Activated effector memory CD4-positive, alpha-beta T cell treated with anti-CD3 and anti-CD28 coated beads, Interleukin-2, amount 50 U/mL, for 16 hours (primary cell): ENCODE results near the gene NKAPD1.
"Not testable (repeated sequence)": the region's sequence is repeated elsewhere in the genome, so short reads cannot be mapped to it uniquely, and the experiment has no call there.

Experiments
- DNase-seq: peaks from one replicate; pipeline ENCODE4 v3.0.0-alpha.2; 2020

Gene NKAPD1, protein sequence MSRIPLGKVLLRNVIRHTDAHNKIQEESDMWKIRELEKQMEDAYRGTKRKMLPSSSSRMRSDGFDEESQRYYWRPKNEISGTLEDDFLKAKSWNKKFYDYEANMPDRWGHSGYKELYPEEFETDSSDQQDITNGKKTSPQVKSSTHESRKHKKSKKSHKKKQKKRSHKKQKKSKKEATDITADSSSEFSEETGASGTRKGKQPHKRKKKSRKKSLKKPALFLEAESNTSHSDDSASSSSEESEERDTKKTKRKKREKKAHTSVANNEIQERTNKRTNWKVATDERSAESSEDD

DNA sequence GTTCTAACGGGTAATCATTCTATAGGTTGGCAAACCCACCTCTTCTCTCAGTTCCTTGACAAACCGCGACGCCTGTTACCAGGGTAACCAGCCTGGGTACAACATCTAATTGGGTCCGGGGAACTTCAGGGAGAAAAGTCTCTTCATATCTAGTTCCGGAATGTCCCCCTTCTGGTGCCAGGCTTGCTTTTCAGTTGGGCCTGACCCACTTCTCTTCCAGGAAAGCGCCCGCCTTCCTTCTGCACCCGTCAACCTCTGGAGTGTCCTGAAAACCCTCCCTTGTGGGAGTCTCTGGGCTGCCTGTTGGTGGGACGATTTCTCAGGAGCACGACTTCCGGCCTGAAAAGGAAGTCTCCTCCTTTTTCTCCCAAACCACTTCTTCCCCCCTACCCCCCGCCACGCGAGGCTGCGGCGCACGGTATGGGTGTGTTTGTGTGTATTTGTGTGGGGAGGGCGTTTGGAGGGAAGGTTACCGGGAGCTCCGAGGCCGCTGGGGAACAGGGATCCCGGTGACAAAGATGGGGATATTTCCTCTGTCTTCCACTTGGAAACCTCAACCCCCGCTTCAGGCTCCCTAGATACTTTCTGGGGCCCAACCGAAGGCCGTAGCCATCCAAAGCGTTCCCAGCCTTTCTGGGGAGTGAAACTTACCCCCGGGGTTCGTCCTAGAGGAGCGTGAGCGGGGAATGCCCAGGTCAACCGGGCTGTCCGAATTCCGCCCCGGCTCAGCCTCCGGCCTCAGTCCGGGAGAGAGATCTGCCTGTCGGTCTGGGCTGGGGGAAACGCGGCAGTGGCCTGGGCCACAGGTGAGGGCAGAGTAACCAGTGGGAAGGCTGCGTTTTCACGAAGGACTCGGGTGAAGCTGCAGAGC lies at the start of gene NKAPD1, which contains the start of gene PIH1D2:
Gene NKAPD1 (plus strand): TSS at position 359 of the 871 bp plus-strand sequence. CDS start 1,276 bp downstream, outside the sequence.
Gene PIH1D2 (minus strand): TSS at position 77 of the 871 bp plus-strand sequence. CDS start 843 bp downstream, outside the sequence.
- peak; percentile 92 for DNase-seq

DNA sequence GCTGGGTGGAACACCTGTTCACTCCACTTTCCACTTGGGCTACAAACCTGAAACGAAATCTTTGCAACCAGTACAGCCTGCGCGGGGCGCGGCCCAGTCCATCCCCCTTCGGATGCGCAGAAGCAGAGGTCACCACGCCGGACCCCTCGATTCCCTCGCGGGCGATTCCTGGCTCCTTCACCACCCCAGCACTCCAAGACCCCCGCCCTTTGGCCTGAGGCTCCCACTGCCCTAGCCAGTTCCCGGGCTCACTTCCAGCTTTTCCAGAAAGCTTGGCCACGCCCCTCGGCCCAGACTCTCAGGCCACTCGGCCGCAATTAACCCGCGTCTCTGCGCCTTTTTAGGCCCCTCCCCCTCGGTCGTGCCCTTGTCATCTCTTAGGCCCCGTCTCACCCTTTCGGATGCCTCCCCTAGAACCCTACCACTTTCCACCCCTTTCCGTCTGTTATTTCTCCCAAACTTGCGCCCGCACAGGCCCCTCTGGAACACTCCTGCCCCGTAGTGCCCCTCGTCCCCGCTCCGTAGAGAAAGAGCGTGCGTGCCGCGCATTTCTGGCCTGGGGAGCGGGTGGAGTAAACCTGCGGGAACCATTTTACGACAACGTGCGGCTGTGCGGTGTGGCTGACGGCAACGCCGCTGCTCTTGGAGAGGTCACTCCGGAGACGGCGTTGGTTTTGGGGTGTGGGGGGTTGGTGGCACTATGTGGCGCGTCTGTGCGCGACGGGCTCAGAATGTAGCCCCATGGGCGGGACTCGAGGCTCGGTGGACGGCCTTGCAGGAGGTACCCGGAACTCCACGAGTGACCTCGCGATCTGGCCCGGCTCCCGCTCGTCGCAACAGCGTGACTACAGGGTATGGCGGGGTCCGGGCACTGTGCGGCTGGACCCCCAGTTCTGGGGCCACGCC lies 49.1 kb upstream of the NKAPD1 start, which contains the start of gene DLAT:
Gene DLAT (plus strand): TSS at position 636 of the 906 bp plus-strand sequence. CDS start 65 bp downstream, at position 701.
- peak; percentile 93 for DNase-seq

DNA sequence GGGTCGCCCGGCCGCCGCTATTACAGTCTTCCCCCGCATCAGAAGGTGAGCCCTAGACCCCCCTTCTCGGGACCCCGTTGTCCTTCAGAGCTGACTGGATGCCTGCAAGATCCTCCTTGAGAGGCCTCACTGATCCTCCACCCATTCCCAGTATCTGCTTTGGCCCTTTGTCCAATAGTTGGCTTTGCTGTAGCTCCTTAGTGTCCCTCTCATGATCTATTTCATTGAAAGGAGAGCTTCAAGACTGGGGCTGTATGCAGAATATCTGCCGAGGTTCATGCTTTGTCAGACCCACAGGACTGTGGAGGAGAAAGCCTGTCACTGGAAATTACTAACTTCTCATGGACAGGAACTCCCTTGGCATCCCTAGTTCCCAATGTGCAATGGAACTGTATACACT lies 48.4 kb upstream of the NKAPD1 start:
- no peak for DNase-seq

DNA sequence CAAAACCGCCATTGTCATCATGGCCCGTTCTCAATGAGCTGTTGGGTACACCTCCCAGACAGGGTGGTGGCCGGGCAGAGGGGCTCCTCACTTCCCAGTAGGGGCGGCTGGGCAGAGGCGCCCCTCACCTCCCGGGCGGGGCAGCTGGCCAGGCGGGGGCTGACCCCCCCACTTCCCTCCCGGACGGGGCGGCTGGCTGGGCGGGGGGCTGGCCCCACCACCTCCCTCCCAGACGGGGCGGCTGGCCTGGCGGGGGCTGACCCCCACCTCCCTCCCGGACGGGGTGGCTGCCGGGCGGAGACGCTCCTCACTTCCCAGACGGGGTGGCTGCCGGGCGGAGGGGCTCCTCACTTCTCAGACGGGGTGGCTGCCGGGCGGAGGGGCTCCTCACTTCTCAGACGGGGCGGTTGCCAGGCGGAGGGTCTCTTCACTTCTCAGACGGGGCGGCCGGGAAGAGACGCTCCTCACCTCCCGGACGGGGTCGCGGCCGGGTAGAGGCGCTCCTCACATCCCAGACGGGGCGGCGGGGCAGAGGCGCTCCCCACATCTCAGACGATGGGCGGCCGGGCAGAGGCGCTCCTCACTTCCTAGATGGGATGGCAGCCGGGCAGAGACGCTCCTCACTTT lies 47.2 kb upstream of the NKAPD1 start:
- DNase-seq, result not testable (repeated sequence)

DNA sequence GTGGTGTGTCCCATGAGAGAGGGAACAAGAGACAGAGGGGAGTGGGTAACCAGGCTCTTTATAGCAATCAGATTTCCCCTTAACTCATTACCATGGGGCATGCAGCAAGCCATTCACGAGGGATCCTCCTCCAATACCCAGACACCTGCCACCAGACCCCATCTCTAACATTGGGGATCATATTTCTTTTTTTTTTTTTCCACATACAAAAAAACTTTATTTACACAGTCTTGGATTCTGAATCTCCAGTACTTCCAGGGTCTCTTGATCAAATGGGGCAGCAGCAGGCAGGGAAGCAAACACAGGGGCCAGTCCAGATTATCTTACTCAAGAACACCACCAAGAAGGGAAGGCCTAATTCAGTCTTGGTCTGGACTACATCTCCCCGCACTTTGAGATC lies 44.6 kb upstream of the NKAPD1 start:
- DNase-seq, result no peak

DNA sequence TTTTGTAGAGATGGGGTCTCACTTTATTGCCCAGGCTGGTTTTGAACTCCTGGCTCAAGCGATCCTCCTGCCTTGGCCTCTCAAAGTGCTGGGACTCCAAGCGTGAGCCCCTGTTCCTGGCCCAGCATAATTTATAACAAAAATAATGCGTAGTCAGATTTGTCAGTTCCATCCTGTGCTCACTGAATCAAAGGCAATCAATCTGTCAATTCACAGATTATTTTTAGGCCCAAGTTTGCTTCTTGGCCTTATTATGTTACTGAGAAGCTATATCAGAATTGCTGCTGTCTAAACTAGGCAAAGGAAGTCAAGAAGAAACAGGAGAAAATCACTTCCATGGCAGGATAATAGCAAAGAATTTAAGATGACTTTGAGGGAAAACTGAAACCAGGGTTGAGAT lies 40.2 kb upstream of the NKAPD1 start:
- no peak for DNase-seq

DNA sequence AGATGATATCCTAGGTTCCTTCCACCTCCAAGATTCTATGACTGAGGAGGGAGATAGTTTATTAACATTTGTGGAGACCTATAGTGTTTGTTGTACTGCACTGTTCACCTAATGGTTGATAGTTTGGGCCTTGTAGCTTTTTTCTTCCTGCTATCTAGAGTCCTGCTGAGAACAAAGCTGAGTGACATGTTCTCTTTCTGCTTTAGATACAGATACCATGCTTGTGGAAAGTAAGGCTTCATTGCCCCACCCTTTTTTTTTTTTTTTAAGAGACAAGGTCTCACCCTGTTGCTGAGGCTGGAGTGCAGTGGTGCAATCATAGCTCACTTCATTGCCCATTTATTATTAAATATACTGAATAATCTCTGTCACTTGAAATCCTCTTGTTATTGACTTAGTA lies 36.6 kb upstream of the NKAPD1 start:
- no peak for DNase-seq

DNA sequence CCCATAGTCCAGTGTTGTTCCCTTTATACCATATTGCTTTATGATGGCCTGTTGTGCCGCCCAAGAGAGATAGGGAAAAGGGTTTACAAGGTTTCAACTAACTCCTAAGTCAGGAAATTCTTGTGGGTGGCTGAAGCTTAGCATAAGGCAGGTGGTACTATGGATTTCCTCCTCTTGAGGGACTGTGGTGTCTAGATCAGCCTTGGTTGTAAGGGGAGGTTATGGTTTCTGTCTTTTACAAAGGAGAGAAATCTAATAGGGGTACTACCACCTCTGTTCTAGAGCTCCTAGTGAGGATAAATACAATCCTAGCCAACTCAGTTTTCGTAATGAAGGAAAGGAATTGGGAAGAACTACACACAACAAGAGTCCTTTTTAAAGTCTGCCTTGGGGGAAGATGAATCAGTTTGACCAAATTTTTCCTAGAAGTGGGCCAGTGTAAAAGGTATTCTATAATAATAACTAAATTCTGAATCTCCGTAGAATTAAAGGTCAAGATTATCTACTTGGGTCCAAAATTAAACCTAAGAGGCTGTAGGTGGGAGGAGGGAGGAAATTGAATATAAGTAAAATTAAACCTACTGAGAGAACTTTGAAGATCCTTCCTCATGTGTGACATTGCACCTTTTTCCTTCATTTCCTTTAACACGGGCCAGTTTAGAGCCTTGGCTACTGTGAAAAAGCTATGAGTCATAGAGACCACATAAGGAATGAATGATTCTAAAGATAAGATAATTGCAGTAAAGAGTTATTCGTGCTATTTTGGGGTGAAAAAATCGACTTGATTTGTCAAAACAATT lies 31.7 kb upstream of the NKAPD1 start:
- DNase-seq, result no peak

DNA sequence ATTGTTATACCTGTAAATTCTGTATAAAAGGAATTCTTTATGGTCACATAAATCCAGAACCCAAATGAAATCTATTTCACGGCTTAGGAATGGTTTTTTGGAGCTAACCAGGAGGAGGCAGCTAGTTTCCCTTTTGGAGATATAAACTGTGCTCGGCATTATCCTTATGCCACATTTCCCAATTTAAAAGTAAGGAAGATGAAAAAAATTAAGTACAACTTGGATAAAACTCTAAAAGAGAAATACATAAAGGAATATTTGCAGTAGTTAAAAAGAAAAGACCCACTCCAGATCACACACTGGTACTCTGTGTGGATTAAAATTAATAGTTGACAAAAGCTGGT lies 31.2 kb upstream of the NKAPD1 start:
- DNase-seq, result no peak

DNA sequence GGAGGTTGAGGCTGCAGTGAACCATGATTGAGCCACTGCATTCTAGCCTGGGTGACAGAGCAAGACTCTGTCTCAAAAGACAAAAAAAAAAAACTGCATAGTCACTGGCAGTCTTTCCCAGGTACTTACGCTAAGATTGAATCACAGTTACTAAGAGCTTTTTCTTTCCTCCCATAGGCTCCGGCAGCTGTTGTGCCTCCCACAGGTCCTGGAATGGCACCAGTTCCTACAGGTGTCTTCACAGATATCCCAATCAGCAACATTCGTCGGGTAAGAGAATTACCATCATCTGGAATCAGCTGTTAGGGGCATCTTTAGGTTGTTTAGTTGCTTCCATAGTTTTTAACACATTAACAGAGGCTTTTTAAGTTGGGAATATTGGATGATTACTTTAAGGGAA lies 29.1 kb upstream of the NKAPD1 start:
- DNase-seq, result no peak

DNA sequence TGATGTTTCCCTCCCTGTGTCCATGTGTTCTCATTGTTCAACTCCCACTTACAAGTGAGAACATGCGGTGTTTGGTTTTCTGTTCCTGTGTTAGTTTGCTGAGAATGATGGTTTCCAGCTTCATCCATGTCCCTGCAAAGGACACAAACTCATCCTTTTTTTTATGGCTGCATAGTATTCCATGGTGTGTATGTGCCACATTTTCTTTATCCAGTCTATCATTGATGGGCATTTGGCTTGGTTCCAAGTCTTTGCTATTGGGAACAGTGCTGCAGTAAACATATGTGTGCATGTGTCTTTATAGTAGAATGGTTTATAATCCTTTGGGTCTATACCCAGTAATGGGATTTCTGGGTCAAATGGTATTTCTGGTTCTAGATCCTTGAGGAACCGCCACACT lies 27.5 kb upstream of the NKAPD1 start:
- not testable (repeated sequence) for DNase-seq

DNA sequence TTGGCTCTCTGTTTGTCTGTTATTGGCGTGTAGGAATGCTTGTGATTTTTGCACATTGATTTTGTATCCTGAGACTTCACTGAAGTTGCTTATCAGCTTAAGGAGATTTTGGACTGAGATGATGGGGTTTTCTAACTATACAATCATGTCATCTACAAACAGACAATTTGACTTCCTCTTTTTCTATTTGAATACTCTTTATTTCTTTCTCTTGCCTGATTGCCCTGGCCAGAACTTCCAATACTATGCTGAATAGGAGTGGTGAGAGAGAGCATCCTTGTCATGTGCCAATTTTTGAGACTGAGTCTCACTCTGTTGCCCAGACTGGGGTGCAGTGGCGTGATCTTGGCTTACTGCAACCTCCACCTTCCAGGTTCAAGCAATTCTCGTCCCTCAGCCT lies 25.8 kb upstream of the NKAPD1 start:
- DNase-seq, result not testable (repeated sequence)

DNA sequence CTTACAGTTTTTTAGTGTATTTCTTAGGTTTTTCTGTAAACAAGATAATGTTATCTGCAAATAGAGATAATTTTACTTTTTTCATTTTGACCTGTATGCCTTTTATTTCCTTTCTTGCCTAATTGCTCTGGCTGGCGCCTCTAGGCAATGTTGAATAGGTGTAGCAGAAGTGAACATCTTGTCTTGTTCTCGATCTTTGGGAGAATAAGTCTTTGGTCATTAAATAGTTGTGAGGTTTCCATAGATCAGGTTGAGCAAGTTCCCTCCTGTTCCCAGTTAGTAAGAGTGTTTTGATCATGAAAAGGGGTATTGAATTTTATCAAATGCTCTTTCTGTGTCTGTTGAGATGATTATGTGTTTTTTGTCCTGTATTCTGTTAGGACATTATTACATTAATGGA lies 24.3 kb upstream of the NKAPD1 start:
- no peak for DNase-seq

DNA sequence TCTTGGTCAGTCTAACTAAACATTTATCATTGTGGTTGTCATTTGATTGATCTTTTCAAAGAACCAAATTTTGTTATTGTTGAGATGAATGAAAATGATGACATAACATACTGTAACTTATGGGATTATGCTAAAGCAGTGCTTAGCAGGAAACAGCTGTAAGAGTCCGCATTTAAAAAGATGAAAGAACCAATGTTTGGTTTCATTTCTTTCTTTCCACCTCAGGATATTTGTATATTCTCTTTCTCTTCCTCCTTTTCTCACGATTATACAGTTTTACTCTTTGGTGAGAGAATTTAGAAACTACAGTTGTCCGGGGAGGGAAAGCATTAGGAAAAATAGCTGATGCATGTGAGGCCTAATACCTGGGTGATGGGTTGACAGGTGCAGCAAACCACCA lies 23.4 kb upstream of the NKAPD1 start:
- DNase-seq, result no peak

DNA sequence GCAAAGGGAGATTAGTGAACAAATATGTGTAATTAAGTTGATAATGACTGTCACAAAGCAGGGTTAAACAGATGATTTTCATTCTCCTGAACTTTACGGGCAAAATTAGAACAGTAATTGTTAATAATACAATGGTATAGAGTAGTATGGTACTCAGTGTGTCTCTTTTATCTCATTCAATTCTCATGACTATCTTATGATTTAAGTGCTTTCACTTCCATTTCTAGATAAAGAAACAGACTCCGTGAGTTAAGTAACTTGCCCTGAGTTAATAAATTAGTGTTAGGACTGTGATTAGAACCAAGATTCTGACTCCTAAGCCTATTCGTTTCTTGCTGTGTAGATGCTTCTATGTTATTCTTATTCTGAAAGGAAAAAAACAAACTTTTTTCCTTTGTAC lies 22.3 kb upstream of the NKAPD1 start:
- no peak for DNase-seq

DNA sequence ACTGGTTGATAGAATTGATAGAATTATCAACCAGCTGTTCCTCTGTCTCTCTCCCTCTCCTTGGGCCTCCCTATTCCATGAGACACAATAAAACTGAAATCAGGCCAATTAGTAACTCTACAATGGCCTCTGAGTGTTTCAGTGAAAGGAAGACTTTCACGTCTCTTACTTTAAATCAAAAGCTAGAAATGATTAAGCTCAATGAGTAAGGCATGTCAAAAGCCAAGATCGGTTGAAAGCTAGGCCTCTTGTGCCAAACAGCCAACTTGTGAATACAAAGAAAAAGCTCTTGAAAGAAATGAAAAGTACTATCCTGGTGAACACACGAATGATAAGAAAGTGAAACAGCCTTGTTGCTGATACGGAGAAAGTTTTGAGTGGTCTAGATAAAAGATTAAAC lies 16.9 kb upstream of the NKAPD1 start:
- DNase-seq, result no peak

DNA sequence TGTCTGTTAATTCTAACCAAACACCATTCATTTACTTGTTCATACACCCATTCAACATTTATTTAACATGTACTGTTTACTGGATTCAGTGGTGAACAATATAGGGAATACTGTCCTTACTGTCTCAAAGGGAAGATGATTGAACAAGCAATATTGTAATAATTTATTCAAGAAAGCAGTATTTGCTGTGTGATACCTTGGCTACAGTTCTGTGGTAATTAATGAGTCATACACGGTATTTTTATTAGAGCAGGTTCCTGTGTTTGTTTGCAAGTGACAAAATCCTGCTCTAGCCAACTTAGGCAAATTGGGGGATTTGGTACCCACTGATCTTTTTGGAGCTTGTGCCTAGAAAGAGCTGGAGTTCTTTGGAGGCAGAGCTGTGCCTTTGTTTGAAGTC lies 16.0 kb upstream of the NKAPD1 start:
- no peak for DNase-seq

DNA sequence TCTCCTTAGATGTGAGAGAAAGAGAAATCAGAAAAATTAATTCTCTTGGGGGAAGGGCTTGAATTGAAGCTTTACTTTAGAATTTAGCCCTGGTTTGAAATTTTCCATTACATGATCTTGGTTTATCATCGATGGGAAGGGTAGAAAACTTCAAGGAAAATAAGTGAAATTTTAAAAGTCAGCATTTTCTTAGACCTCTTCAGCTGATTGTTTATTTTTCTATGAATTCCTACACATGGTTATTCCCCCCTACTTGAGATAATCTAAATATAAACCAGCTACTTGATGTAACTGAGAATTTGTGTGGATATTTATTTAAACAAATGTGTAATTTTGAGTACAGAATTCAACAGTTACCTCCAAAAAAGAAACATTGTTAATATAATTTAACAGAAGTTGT lies 11.2 kb upstream of the NKAPD1 start:
- DNase-seq, result no peak

DNA sequence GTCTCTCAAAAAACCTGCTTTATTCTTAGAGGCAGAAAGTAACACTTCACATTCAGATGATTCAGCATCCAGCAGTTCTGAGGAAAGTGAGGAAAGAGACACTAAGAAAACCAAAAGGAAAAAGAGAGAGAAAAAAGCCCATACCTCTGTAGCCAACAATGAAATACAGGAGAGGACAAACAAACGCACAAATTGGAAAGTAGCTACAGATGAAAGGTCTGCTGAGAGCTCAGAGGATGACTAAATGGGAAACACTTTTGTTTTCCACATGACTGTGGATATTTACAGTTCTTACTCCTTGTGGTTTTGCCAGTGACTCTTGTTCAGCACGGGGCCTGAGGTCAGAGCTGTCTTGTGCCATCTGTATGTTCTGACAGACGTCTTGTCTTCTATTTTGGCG lies 8.6 kb downstream of the NKAPD1 start:
- DNase-seq, result no peak

DNA sequence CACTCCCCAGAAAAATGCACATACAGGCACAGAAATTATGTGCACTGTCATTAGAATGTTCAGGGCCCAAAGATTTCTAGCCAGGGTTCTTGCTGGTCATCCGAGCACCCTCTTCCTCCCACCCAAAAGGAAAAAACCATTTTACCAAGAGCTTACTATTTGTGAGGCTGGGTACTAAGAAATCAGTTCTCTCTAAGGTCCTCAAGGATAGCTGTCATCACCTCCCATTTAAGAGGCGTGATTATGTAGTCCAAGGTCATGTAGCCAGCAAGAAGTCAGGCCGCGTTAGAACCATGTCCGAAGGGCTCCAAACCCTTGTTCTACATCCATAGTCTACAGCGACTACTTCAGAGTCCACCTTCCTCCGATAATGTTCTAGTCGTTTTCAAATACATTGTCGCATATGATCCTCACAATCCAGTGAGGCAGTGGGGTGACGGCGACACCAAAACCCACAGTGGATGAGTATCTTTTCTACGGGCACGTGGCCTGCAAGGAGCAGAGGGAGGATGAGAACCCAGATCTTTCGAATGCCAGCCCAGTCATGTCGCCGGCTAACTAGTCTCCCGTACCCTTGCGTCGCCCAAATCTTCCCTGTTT lies 11.8 kb downstream of the NKAPD1 start:
- DNase-seq, result peak; percentile 76
